WTC11 (cell line): ENCODE data around the gene LYSMD3.

Source experiments
- CREB1 ChIP-seq: sonication (generic); formaldehyde crosslinking; IDR thresholded peaks from 2 replicates; pipeline ENCODE4 v1.8.0; 2023; ENCODE audit warnings: mild to moderate bottlenecking, missing genetic modification reagents
- CREM ChIP-seq: sonication (generic); formaldehyde crosslinking; IDR thresholded peaks from 2 replicates; pipeline ENCODE4 v1.8.1; 2022; ENCODE audit warnings: mild to moderate bottlenecking, missing genetic modification reagents, moderate library complexity
- ELF4 ChIP-seq: sonication (generic); formaldehyde crosslinking; IDR thresholded peaks from 2 replicates; pipeline ENCODE4 v1.8.1; 2022; ENCODE audit warnings: low read depth, mild to moderate bottlenecking, moderate library complexity, missing genetic modification reagents
- TP53 ChIP-seq: sonication (generic); formaldehyde crosslinking; IDR thresholded peaks from 2 replicates; pipeline ENCODE4 v1.8.1; 2023; ENCODE audit warnings: mild to moderate bottlenecking, missing genetic modification reagents
- ZNF423 ChIP-seq: fragments of 250-450 bp; sonication (Bioruptor Pico); IDR thresholded peaks from 2 replicates; pipeline ENCODE4 v2.1.2; 2022; ENCODE audit warnings: mild to moderate bottlenecking, moderate library complexity
- TF ChIP-seq, protein P1 (sequence below): fragments of 200-600 bp; IDR thresholded peaks from 2 replicates; pipeline ENCODE4 v1.8.0; 2022; ENCODE audit warnings: antibody characterized with exemption
- TF ChIP-seq, protein P2 (sequence below): sonication (generic); formaldehyde crosslinking; IDR thresholded peaks from 2 replicates; pipeline ENCODE4 v1.8.0; 2022; ENCODE audit warnings: mild to moderate bottlenecking, missing genetic modification reagents
- TF ChIP-seq, protein P3 (sequence below): sonication (generic); formaldehyde crosslinking; IDR thresholded peaks from 2 replicates; pipeline ENCODE4 v1.8.1; 2022; ENCODE audit warnings: mild to moderate bottlenecking, moderate library complexity, missing genetic modification reagents

DNA sequence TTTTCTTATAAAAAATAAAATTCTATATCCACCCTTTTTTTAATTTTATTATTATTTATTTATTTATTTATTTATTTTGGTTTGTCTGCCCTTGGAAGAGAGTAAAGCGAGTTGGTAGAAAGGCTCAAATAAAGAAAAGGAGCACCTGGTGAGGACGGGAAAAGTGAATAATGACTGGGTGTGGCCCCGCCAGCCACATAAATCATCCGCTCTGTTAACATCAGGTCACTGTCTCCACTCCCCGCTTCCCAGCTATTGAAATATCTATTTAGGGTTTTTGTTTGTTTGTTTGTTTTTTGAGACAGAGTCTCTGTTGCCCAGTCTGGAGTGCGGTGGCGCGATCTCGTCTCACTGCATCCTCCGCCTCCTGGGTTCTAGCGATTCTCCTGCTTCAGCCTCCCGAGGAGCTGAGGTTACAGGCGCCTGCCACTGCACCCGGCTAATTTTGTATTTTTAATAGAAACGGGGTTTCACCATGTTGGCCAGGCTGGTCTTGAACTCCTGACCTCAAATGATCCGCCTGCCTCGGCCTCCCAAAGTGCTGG, 53.9 kb downstream of the LYSMD3 start:
- TF ChIP-seq, protein P1, sequence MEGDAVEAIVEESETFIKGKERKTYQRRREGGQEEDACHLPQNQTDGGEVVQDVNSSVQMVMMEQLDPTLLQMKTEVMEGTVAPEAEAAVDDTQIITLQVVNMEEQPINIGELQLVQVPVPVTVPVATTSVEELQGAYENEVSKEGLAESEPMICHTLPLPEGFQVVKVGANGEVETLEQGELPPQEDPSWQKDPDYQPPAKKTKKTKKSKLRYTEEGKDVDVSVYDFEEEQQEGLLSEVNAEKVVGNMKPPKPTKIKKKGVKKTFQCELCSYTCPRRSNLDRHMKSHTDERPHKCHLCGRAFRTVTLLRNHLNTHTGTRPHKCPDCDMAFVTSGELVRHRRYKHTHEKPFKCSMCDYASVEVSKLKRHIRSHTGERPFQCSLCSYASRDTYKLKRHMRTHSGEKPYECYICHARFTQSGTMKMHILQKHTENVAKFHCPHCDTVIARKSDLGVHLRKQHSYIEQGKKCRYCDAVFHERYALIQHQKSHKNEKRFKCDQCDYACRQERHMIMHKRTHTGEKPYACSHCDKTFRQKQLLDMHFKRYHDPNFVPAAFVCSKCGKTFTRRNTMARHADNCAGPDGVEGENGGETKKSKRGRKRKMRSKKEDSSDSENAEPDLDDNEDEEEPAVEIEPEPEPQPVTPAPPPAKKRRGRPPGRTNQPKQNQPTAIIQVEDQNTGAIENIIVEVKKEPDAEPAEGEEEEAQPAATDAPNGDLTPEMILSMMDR, result no peak
- TF ChIP-seq CREM (CRISPR knock-in tag), result no peak
- TF ChIP-seq CREB1, result no peak
- TF ChIP-seq, protein P2, sequence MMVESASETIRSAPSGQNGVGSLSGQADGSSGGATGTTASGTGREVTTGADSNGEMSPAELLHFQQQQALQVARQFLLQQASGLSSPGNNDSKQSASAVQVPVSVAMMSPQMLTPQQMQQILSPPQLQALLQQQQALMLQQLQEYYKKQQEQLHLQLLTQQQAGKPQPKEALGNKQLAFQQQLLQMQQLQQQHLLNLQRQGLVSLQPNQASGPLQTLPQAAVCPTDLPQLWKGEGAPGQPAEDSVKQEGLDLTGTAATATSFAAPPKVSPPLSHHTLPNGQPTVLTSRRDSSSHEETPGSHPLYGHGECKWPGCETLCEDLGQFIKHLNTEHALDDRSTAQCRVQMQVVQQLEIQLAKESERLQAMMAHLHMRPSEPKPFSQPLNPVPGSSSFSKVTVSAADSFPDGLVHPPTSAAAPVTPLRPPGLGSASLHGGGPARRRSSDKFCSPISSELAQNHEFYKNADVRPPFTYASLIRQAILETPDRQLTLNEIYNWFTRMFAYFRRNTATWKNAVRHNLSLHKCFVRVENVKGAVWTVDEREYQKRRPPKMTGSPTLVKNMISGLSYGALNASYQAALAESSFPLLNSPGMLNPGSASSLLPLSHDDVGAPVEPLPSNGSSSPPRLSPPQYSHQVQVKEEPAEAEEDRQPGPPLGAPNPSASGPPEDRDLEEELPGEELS, result no peak
- no peak for TF ChIP-seq ZNF423
- TF ChIP-seq, protein P3, sequence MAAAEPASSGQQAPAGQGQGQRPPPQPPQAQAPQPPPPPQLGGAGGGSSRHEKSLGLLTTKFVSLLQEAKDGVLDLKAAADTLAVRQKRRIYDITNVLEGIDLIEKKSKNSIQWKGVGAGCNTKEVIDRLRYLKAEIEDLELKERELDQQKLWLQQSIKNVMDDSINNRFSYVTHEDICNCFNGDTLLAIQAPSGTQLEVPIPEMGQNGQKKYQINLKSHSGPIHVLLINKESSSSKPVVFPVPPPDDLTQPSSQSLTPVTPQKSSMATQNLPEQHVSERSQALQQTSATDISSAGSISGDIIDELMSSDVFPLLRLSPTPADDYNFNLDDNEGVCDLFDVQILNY (CRISPR knock-in tag), result no peak
- TF ChIP-seq TP53 (CRISPR knock-in tag), result no peak
- TF ChIP-seq ELF4 (CRISPR knock-in tag), result no peak
